SU-DHL-6 (cell line): ENCODE results near the gene MLLT10.

Experiments used
- H2AFZ ChIP-seq: fragments of 200-600 bp; sonication (generic); 2 replicates; pipeline ENCODE4 v1.6.1; 2014; ENCODE audit warnings: low read depth, mild to moderate bottlenecking, moderate library complexity, mixed read lengths, antibody characterized with exemption, low read length; ENCODE audit not compliant: severe bottlenecking
- H3F3A ChIP-seq: fragments of 200-600 bp; shearing (Covaris generic); 2 replicates; pipeline ENCODE4 v1.6.0; 2016; ENCODE audit warnings: antibody characterized with exemption, mild to moderate bottlenecking; ENCODE audit not compliant: insufficient read depth
- H3K27ac ChIP-seq: fragments of 200-600 bp; sonication (generic); 2 replicates; pipeline ENCODE4 v1.5.1; 2016; ENCODE audit warnings: low read depth, mild to moderate bottlenecking, low read length, moderate library complexity, mixed read lengths
- H3K27me3 ChIP-seq: fragments of 200-600 bp; sonication (generic), shearing (Covaris generic); 2 replicates; pipeline ENCODE4 v1.6.0; 2014; ENCODE audit warnings: mild to moderate bottlenecking, low read length
- H3K36me3 ChIP-seq: fragments of 200-600 bp; sonication (generic); 2 replicates; pipeline ENCODE4 v1.6.1; 2014; ENCODE audit warnings: mild to moderate bottlenecking, low read length, mixed read lengths
- H3K4me2 ChIP-seq: fragments of 300-600, 200-600 bp; shearing (Covaris generic), sonication (generic); 2 replicates; pipeline ENCODE4 v1.6.0; 2014; ENCODE audit warnings: low read length, low read depth, mild to moderate bottlenecking; ENCODE audit not compliant: poor library complexity, severe bottlenecking
- H3K4me3 ChIP-seq: fragments of 200-600 bp; sonication (generic); 2 replicates; pipeline ENCODE4 v1.5.1; 2014; ENCODE audit warnings: antibody characterized with exemption, low read length, mild to moderate bottlenecking, mixed read lengths; ENCODE audit not compliant: insufficient read depth, poor library complexity, severe bottlenecking
- H3K79me2 ChIP-seq: fragments of 200-600 bp; sonication (generic); 2 replicates; pipeline ENCODE4 v1.6.1; 2014; ENCODE audit warnings: mild to moderate bottlenecking, low read length, moderate library complexity; ENCODE audit not compliant: insufficient read depth
- H3K9ac ChIP-seq: fragments of 200-600 bp; sonication (generic); 2 replicates; pipeline ENCODE4 v1.7.0; 2014; ENCODE audit warnings: mild to moderate bottlenecking, low read length
- H3K9me2 ChIP-seq: fragments of 200-600 bp; sonication (generic); replicated peaks from 2 replicates; pipeline ENCODE4 v1.6.1; 2014; ENCODE audit warnings: low read length; ENCODE audit not compliant: insufficient read depth
- H3K9me3 ChIP-seq: fragments of 200-600 bp; sonication (generic); 2 replicates; pipeline ENCODE4 v1.6.1; 2014; ENCODE audit warnings: low read length, mixed read lengths; ENCODE audit not compliant: insufficient read depth
- H4K20me1 ChIP-seq: fragments of 200-600 bp; sonication (generic); 2 replicates; pipeline ENCODE4 v1.6.1; 2014; ENCODE audit warnings: low read depth, mild to moderate bottlenecking, antibody characterized with exemption, low read length, moderate library complexity, mixed read lengths
- CTCF ChIP-seq: fragments of 200-600 bp; sonication (generic); IDR thresholded peaks from one replicate; pipeline ENCODE4 v1.5.1; 2017; ENCODE audit warnings: antibody characterized with exemption, mild to moderate bottlenecking, low read length, moderate library complexity; ENCODE audit not compliant: insufficient read depth, poor library complexity, severe bottlenecking
- EZH2phosphoT487 ChIP-seq: fragments of 200-600 bp; sonication (generic), shearing (Covaris generic); conservative IDR thresholded peaks from 2 replicates; pipeline ENCODE4 v1.6.1; 2018; ENCODE audit warnings: mild to moderate bottlenecking, antibody characterized with exemption, low read length, moderate library complexity, mixed read lengths

The MLLT10 gene

GRCh38 chr10:21688009-21688332 lies 153.9 kb downstream of the MLLT10 start:
- H3K36me3 ChIP-seq: peaks cover 10% of the 10 kb centered on the region; the same call in 1 of the 2 replicates
- H3K4me2 ChIP-seq: no peak overlapping the region
- H3K4me3 ChIP-seq: no peak overlapping the region
- H3K9ac ChIP-seq: no peak overlapping the region
- H3F3A ChIP-seq: no peaks in the 10 kb centered on the region
- no peaks in the 10 kb centered on the region for H3K9me2 ChIP-seq
- no peaks in the 10 kb centered on the region for H3K9me3 ChIP-seq
- H3K27me3 ChIP-seq: no peaks in the 10 kb centered on the region
- TF ChIP-seq CTCF (no peak), EZH2phosphoT487 (no peak)
- H3K27ac ChIP-seq: no peak overlapping the region
- H4K20me1 ChIP-seq: no peaks in the 10 kb centered on the region
- no peaks in the 10 kb centered on the region for H3K79me2 ChIP-seq
- H2AFZ ChIP-seq: no peak overlapping the region

- Histone ChIP-seq H3F3A (no peaks in the 10 kb centered on the region), H3K9me2 (no peaks in the 10 kb centered on the region), H3K4me2 (no peak overlapping the region), H3K36me3 (peaks cover 10% of the 10 kb centered on the region; the same call in 1 of the 2 replicates), H3K9me3 (no peaks in the 10 kb centered on the region), H2AFZ (no peak overlapping the region), H3K79me2 (no peaks in the 10 kb centered on the region), H3K27ac (no peak overlapping the region), H4K20me1 (no peaks in the 10 kb centered on the region), H3K4me3 (no peak overlapping the region), H3K27me3 (no peaks in the 10 kb centered on the region), H3K9ac (no peak overlapping the region)
- TF ChIP-seq CTCF (no peak), EZH2phosphoT487 (no peak)
Measured at GRCh38 chr10:21688870-21689269, 154.8 kb downstream of the MLLT10 start.

GRCh38 chr10:21689881-21690280 lies 155.8 kb downstream of the MLLT10 start:
- Histone ChIP-seq H3K36me3 (peaks cover 10% of the 10 kb centered on the region; the same call in 1 of the 2 replicates), H3K27me3 (no peaks in the 10 kb centered on the region), H3K9ac (no peak overlapping the region), H2AFZ (no peak overlapping the region), H4K20me1 (no peaks in the 10 kb centered on the region), H3K9me3 (no peaks in the 10 kb centered on the region), H3F3A (no peaks in the 10 kb centered on the region), H3K4me2 (no peak overlapping the region), H3K9me2 (no peaks in the 10 kb centered on the region), H3K79me2 (no peaks in the 10 kb centered on the region), H3K4me3 (no peak overlapping the region), H3K27ac (no peak overlapping the region)
- TF ChIP-seq EZH2phosphoT487 (no peak), CTCF (no peak)

- Histone ChIP-seq H3K27ac (no peak overlapping the region), H3K4me2 (no peak overlapping the region), H3K4me3 (no peak overlapping the region), H2AFZ (no peak overlapping the region), H4K20me1 (no peaks in the 10 kb centered on the region), H3K27me3 (no peaks in the 10 kb centered on the region), H3K9me3 (no peaks in the 10 kb centered on the region), H3K9ac (no peak overlapping the region), H3K36me3 (peaks cover 5% of the 10 kb centered on the region; the same call in 1 of the 2 replicates), H3K9me2 (no peaks in the 10 kb centered on the region), H3K79me2 (0 out of 2 replicates have a peak, but pooled peaks cover 4% of the 10 kb centered on the region), H3F3A (no peaks in the 10 kb centered on the region)
- no peak for TF ChIP-seq EZH2phosphoT487
- no peak for TF ChIP-seq CTCF
Measured at GRCh38 chr10:21692916-21693315, 158.9 kb downstream of the MLLT10 start.
